ENCODE data around the gene CIAO3. TPM values are rescaled to one million over a fixed set of nuclear protein-coding genes. Genes with fewer than 3 reads are reported as not detected.

The CIAO3 gene
- polyA plus RNA-seq, 1 donor (not counting 4 experiments of a cell fraction or from before 2014, with no cell fraction given) = 24.9 TPM

GRCh38 chr16:725041-725376 lies 15.8 kb downstream of the CIAO3 start:
- no peak for FAIRE-seq
- Histone ChIP-seq H3K9ac (ENCODE audit: control insufficient read depth, extremely low read depth, insufficient read depth, low read length) (no peak overlapping the region), H3K9me1 (ENCODE audit: control insufficient read depth, extremely low read depth, insufficient read depth, low read length) (peaks cover 2% of the 10 kb centered on the region), H3K4me1 (ENCODE audit: control insufficient read depth, extremely low read depth, insufficient read depth, low read length) (peaks cover 10% of the 10 kb centered on the region), H3K4me2 (ENCODE audit: control insufficient read depth, extremely low read depth, insufficient read depth, low read depth, low read length) (no peak overlapping the region), H3K27ac (ENCODE audit: control insufficient read depth, insufficient read depth, low read length) (no peak overlapping the region), H3K79me2 (ENCODE audit: control insufficient read depth, insufficient read depth, low read length) (no peaks in the 10 kb centered on the region), H2AFZ (ENCODE audit: control insufficient read depth, low read length) (no peak overlapping the region), H3K9me3 (ENCODE audit: control insufficient read depth, low read depth, low read length) (no peaks in the 10 kb centered on the region), H3K4me3 (ENCODE audit: control insufficient read depth in 2 of 3, extremely low read depth in 1 of 3, insufficient read depth in 2 of 3, low read depth in 1 of 3, low read length in 3 of 3) (no peak overlapping the region), H4K20me1 (ENCODE audit: control insufficient read depth, extremely low read depth, insufficient read depth, low read length) (no peaks in the 10 kb centered on the region), H3K27me3 (ENCODE audit: control insufficient read depth, extremely low read depth, insufficient read depth, low read length) (no peaks in the 10 kb centered on the region), H3K36me3 (ENCODE audit: control insufficient read depth in 2 of 2, extremely low read depth in 1 of 2, insufficient read depth in 2 of 2, low read length in 2 of 2) (peaks cover 0 to 5% of the 10 kb centered on the region in 2 experiments)
- no peak for TF ChIP-seq EZH2 (IDR thresholded peaks at IDR 0.05; ENCODE audit: low read length)
- TF ChIP-seq CTCF (optimal IDR thresholded peaks at IDR 0.05 in 1 of 3, IDR thresholded peaks at IDR 0.05 in 1 of 3, conservative IDR thresholded peaks at IDR 0.05 in 1 of 3; ENCODE audit: extremely low read depth in 1 of 3, insufficient read depth in 2 of 3, low read length in 3 of 3) = no peak
- DNase-seq (ENCODE audit: low read depth, low spot score) = no peak
- dilution Hi-C loops (cut with MboI; ENCODE audit: extremely low pct_ligation_motif_present, low sequenced_read_pairs) = no loop called here

GRCh38 chr16:724188-725040 lies 16.4 kb downstream of the CIAO3 start:
- FAIRE-seq (no peak), DNase-seq (ENCODE audit: low read depth, low spot score) (no peak)
- peaks cover 0 to 1% of the 10 kb centered on the region in 2 experiments for H3K36me3 ChIP-seq (ENCODE audit: control insufficient read depth in 2 of 2, extremely low read depth in 1 of 2, insufficient read depth in 2 of 2, low read length in 2 of 2)
- H2AFZ ChIP-seq (ENCODE audit: control insufficient read depth, low read length) = no peak overlapping the region
- H3K79me2 ChIP-seq (ENCODE audit: control insufficient read depth, insufficient read depth, low read length) = no peaks in the 10 kb centered on the region
- no peak overlapping the region for H3K27ac ChIP-seq (ENCODE audit: control insufficient read depth, insufficient read depth, low read length)
- H3K4me3 ChIP-seq (ENCODE audit: control insufficient read depth in 2 of 3, extremely low read depth in 1 of 3, insufficient read depth in 2 of 3, low read depth in 1 of 3, low read length in 3 of 3) = no peak overlapping the region
- TF ChIP-seq CTCF (optimal IDR thresholded peaks at IDR 0.05 in 1 of 3, IDR thresholded peaks at IDR 0.05 in 1 of 3, conservative IDR thresholded peaks at IDR 0.05 in 1 of 3; ENCODE audit: extremely low read depth in 1 of 3, insufficient read depth in 2 of 3, low read length in 3 of 3) (no peak), EZH2 (IDR thresholded peaks at IDR 0.05; ENCODE audit: low read length) (no peak)
- H3K27me3 ChIP-seq (ENCODE audit: control insufficient read depth, extremely low read depth, insufficient read depth, low read length) = no peaks in the 10 kb centered on the region
- peaks cover 15% of the 10 kb centered on the region for H3K4me1 ChIP-seq (ENCODE audit: control insufficient read depth, extremely low read depth, insufficient read depth, low read length)
- H3K9me3 ChIP-seq (ENCODE audit: control insufficient read depth, low read depth, low read length) = no peaks in the 10 kb centered on the region
- H3K9me1 ChIP-seq (ENCODE audit: control insufficient read depth, extremely low read depth, insufficient read depth, low read length) = peaks cover 2% of the 10 kb centered on the region
- H3K4me2 ChIP-seq (ENCODE audit: control insufficient read depth, extremely low read depth, insufficient read depth, low read depth, low read length) = no peak overlapping the region
- dilution Hi-C loops (cut with MboI; ENCODE audit: extremely low pct_ligation_motif_present, low sequenced_read_pairs) = no loop called here
- no peak overlapping the region for H3K9ac ChIP-seq (ENCODE audit: control insufficient read depth, extremely low read depth, insufficient read depth, low read length)
- no peaks in the 10 kb centered on the region for H4K20me1 ChIP-seq (ENCODE audit: control insufficient read depth, extremely low read depth, insufficient read depth, low read length)
